Measurements from ENCODE around the gene PCDH9.

Gene PCDH9

GRCh38 chr13:66440938-66441337 is 789.2 kb downstream of the PCDH9 start:
- no peak for TF ChIP-seq CTCF (IDR thresholded peaks at IDR 0.05; ENCODE audit: low read depth, low read length)

DNA sequence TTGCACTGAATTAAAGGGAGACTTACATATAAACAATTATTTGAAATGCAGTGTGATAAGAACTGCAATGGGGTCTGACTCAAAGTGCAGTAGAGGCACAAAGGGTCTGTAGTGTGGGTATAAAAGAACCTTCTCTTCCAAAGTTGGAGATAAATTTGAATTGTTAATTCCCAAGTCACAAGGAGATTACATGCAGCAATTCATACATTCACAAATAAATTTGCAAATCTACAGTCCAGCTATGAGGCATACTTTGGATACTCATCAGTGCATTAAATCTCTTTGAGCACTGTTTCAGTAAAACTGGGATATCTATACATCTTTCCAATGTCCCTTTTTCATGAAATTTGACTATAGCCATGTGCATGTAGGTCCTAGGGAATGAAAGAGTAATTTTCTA is 799.4 kb downstream of the PCDH9 start:
- no peak overlapping the region for H3K4me3 ChIP-seq (ENCODE audit: low read depth, low read length)
- TF ChIP-seq CTCF (IDR thresholded peaks at IDR 0.05; ENCODE audit: low read depth, low read length) = no peak

More at GRCh38 chr13:66440938-66441337, 789.2 kb downstream of the PCDH9 start:
- no peak overlapping the region for H3K4me3 ChIP-seq (ENCODE audit: low read depth, low read length)

DNA sequence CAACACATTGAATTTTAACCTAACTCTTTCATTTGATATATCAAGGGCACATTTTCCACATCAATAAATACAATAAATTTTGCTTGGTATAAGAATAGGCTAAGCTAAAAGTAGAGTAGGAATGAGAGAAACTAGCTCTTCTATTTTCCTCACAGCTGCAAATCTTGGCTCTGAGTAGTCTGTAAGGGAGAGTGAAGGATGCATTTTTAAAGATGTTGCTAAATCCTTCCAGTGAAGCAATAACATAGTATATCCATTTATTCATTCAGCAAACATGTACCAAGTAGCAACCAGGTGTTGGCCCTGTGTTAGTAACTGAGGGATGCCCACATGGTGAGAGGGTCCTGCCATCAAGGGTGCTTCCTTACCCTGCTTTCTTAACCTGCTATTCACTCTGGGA is 799.9 kb downstream of the PCDH9 start:
- TF ChIP-seq CTCF (IDR thresholded peaks at IDR 0.05; ENCODE audit: low read depth, low read length) = no peak

DNA sequence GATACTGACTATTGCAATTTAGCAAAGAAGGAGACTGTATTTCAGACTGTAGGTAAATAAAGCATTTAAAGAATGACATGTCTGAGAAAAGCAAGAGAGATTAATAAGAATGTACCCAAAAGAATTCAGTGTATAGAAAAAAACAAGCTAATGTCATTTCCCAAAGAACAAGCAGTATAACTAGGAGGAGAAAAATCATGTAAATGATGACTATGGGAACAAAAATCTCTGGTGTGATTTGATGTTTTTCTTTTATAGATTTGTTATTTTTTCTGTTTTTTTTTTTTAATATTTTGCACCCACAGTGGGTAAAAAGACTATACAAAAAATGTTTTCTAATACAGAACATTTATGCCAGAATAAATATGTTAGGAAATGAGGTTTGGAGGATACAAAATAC is 801.0 kb downstream of the PCDH9 start:
- no peak overlapping the region for H3K4me3 ChIP-seq (ENCODE audit: low read depth, low read length)
- TF ChIP-seq CTCF (IDR thresholded peaks at IDR 0.05; ENCODE audit: low read depth, low read length) = no peak

More for the DNA sequence above, 799.9 kb downstream of the PCDH9 start:
- H3K4me3 ChIP-seq (ENCODE audit: low read depth, low read length) = no peak overlapping the region

GRCh38 chr13:66427458-66427861 is 802.7 kb downstream of the PCDH9 start:
- H3K4me3 ChIP-seq (ENCODE audit: low read depth, low read length) = no peak overlapping the region
- no peak for TF ChIP-seq CTCF (IDR thresholded peaks at IDR 0.05; ENCODE audit: low read depth, low read length)

GRCh38 chr13:66425741-66426140 is 804.4 kb downstream of the PCDH9 start:
- TF ChIP-seq CTCF (IDR thresholded peaks at IDR 0.05; ENCODE audit: low read depth, low read length) = no peak

GRCh38 chr13:66424422-66424821 is 805.7 kb downstream of the PCDH9 start:
- no peak for TF ChIP-seq CTCF (IDR thresholded peaks at IDR 0.05; ENCODE audit: low read depth, low read length)
- no peak overlapping the region for H3K4me3 ChIP-seq (ENCODE audit: low read depth, low read length)

More at GRCh38 chr13:66425741-66426140, 804.4 kb downstream of the PCDH9 start:
- H3K4me3 ChIP-seq (ENCODE audit: low read depth, low read length) = no peak overlapping the region
